DND-41 (cell line): Measurements from ENCODE around the gene KIAA1755.

Source experiments
- CTCF ChIP-seq: IDR thresholded peaks from 2 replicates; pipeline ENCODE4 v1.5.1; 2012; ENCODE audit warnings: borderline replicate concordance, low read length, moderate library complexity, mild to moderate bottlenecking; ENCODE audit not compliant: poor library complexity, severe bottlenecking; ENCODE audit errors: extremely low read depth
- EZH2 ChIP-seq: IDR thresholded peaks from 3 replicates; pipeline ENCODE4 v1.6.1; 2012; ENCODE audit warnings: borderline replicate concordance, low read depth, mild to moderate bottlenecking, moderate library complexity, low read length, inconsistent platforms; ENCODE audit not compliant: severe bottlenecking

GRCh38 chr20:38239441-38239840 lies 21.1 kb downstream of the KIAA1755 start:
- TF ChIP-seq CTCF = no peak
- TF ChIP-seq EZH2 = no peak
